CD4-positive, alpha-beta T cell treated with Interleukin-15 for 1 hour (primary cell): ENCODE measurements around the gene RNF4.
"Not testable (repeated sequence)": the region's sequence is repeated elsewhere in the genome, so short reads cannot be mapped to it uniquely, and the experiment has no call there.

Experiments
- DNase-seq: peaks from one replicate; pipeline ENCODE4 v3.0.0-alpha.2; 2020

The RNF4 gene

DNA sequence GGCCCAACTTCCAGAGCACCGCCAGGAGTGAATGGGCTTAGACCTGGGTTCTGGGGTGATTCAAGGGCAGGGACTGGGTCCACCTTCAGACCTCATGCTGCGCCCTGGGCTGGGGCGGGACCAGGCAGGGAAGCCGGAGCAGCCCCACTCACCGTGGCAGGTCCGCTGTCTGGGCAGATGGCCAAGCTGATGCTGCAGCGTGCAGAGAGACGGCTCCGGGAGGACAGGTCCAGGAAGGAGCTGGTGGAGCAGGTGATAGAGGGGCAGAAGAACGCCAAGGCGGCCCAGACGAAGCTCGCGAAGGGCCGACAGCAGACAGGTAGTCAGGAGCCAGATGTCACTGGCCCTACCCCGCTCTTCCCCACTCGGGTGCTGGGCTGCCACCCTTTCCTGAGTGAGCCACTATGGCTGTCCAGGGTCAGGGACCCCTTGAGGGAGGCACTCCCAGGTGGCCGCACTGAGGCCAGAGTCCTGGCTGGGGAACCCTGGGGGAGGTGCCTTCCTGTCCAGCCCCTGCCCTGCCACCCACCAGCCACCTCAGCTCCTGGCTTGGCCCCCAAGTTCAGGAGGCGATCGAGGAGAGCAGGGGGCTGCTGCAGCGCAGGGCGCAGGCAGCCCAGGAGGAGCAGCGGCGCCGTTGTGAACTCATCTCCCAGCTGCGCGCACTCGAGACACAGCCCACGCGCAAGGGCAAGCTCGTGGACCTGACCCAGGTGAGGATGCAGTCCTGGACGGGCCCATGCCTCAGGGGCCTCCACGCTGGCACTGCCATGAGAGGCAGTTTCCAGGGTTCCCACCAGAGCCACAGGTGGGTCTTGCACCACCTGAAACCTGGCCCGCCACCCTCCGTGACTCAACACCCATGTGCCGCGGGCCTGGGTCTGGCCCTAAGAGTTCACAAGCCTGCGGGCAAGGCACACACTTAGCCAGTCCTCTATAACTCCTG is 10.1 kb upstream of the RNF4 start:
- DNase-seq, result no peak

DNA sequence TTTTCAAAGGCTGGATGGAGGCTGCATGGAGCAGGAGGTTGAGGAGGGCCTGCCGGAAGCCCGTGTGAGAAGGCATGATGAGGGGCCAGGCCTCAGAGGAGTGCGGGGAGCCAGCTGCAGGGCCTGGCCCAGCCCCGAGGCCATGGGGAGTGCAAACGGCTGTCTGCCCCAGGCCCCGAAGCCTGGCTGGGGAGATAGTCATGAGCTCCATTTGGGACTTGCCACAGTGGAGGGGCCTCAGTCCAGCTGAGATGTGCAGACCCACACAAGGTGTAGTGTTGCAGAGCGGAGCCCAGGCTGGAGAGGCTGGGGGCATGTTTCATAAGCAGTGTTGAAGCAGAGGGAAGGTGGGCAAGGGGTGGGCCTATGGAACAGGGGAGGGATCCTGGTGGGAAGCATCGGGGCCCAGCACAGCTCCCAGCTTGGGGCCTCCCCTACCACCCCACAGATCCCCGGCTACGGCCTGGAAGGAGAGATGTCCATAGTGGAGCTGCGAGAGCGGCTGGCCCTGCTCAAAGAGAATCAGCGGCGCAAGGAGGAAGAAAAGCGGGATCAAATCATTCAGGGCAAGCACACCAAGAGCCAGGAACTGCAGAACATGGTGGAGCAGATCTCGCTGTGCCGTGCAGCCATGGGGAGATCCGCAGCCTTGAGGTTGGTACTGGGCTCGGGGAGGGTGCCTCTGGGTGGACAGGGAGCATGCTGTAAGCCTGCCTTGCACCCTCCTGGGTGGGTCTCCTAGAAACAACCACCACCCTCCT is 9.1 kb upstream of the RNF4 start:
- no peak for DNase-seq

DNA sequence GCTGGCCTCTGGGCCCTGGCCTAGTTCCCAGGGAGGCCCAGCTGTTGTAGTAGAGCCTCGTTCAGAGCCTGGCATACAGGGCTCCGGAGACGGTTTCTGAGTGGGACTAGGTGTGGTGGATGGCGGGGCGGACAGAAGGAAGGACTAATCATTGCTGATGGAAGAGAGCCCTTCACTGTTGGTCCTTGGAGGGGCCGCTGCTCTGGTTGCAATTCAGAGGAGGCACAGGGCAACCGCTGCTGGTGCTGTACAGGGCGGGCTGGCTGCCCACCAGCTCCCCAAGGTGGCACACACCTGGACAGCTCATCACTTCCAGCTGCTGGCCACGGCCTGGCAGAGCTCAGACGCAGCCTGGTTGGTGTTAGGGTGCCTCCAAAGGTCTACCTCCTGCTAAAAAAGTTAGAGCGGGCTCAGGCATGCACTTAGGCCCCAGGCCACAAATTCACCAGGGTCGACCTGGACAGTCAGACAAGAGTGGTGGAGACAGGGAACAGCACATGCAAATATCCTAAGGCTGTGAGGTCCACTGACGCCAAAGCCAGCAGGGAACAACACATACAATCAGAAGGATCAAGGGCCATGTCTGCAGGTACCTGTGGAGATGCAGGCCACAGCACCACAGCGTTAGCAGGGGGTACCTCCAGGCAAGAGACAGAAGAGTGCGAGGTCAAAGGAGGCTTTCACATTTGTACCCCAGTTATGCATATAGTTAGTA is 7.5 kb upstream of the RNF4 start:
- no peak for DNase-seq

DNA sequence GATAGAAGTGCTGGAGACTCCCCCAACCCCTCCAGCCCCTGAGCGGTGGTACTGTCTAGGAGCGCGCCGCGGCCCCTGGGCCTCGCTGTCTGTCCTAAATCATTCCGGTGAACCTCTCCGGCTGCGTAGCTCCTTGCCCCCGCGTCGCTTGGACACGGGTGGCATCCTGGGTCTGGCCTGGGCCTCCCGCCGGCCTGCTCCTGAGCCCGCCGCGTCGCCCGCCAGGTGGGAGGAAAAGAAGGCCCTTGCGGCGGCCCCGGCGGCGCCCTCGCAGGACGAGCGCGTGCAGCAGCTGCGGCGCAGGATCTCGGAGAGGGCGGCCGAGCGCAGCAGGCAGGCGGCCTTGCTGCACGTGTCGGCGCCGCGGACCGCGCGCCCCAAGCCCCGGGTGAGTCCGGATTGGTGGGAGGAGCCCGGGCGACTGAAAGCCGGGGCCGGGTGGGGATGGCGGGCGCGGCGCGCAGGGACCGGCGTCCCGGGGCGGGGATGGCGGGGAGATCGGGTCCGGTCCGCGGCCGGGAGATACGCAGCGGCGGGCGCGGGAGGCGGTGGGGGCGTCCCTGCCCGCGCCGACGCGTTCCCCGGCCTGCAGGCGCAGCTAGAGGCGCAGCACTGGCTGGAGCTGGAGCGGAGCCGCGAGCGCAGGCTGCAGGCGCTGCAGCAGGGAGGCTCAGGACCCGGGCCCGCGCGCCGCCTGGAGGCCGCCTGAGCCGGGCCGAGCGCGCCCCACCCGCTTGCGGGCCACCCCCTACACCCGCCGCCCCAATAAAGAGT is 6.5 kb upstream of the RNF4 start:
- DNase-seq, result peak; percentile 66

DNA sequence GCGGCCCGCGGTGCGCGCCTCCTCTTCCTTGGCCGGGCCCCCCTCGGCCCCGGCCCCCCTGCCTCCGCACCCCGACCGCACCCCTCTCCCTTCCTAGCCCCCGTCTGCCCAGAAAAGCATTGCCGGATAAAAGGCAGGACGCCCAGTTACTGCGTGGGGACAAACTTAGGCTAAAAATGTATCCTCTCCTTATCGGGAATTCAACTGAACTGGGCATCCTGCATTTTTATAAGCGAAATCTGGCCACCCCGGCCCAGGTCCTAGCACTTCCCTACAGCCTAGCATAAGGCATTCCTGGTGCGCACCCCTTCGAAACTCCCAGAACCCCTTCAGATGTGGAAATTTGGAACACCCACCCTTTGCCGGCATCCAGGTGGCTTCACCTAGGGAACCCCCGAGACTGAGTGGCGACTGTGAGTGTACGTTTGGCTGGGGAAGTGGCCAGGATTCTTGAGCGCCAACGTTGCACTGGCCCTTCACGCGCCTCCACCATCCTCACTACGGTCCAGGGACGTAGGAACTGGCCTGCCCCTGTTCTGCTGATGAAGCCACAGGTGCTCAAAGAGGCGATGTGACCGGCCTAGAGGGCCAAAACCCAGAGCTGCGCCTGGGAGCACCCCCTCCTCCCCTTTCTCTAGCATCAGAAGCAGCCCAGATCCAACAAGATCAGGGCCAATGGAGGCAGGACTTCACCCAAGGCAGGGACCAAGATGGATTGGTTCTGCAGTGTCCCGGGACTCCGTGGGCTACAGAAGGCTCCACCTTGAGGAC is 5.7 kb upstream of the RNF4 start:
- DNase-seq, result no peak

DNA sequence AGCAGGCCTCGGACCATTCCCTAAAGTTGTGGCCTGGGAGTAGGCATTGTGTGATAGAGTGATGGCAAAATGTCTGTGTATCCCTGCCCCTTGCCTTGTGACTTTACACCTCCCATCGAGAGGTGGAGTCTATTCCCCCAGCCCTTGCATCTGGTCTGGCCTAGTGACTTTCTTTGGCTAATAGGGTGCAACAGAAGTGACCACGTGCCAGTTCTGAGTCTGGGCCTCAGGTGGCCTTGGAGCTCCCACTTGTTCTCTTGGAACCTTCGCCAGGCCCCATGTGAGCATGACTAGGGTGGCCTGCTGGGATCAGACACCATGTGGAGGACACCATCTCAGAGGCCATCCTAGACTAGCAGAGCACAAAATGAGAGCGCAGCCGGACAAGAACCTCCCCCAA is 3.9 kb upstream of the RNF4 start:
- no peak for DNase-seq

DNA sequence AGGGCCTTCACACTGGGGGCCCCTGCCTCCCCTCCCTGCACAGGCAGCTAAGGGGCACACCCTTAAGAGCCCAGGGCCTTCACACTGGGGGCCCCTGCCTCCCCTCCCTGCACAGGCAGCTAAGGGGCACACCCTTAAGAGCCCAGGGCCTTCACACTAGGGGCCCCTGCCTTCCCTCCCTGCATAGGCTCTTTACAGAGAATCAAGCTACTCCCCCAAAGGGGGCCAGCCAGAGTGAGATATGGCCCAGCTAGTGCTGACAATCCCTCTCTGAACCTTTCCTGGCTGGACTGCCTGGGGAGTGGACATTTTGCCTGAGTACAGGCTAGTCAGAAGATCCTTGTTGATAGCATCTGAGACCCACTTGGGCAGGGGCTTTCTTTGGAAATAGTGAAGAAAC is 3.4 kb upstream of the RNF4 start:
- not testable (repeated sequence) for DNase-seq

DNA sequence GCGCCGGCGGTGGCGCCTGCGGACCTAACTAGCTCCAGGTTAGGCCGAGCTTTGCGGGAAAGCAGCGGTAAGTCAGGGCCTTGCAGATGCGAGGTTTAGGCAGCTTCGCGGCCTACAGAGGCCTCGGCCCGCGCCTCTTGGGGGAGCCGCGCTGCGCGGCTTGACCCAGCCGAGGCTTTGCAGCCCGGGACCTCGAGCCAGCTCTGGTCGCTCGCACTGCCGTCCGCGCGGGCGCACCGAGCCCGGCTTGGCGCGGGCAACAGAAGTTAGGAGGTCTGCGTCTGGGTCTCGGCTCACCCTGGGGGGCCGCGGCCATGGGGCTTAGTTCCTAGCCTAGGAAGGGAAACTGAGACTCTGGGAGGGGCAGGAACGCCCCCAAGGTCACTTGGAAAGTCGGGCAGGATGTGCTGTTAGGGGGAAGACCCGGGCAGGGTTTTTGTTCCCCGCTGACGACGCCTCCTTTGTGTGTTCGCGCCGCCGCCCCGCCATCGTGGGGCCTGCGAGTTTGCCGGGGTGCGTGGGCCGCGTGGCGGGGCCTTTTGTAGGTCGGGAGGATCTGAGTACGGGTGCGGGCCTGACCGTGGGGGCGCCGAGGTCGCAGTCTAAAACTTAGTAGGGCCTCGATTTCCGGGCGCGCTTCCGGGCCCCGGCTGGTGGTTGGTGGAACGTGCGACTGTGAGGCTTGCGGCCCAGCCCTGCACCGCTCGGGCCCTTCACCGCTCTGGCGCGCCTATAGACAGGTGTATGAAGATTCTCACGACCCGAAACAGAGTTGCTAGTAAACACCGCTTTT is 482 bp downstream of the RNF4 start:
- peak; percentile 68 for DNase-seq

DNA sequence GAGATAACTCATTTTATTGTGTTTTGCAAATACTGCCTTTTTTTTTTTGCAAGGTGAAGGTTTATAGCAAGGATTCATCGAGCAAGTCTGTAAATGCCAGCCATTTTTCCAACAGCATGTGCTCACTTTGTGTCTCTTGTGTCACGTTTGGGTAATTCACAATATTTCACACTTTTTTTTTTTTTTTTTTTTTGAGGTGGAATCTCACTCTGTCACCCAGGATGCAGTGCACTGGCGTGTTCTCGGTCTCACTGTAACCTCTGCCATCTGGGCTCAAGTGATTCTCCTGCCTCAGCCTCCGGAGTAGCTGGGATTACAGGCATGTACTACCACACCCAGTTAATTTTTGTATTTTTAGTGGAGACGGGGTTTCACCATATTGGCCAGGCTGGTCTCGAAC is 1.9 kb downstream of the RNF4 start:
- DNase-seq, result no peak

DNA sequence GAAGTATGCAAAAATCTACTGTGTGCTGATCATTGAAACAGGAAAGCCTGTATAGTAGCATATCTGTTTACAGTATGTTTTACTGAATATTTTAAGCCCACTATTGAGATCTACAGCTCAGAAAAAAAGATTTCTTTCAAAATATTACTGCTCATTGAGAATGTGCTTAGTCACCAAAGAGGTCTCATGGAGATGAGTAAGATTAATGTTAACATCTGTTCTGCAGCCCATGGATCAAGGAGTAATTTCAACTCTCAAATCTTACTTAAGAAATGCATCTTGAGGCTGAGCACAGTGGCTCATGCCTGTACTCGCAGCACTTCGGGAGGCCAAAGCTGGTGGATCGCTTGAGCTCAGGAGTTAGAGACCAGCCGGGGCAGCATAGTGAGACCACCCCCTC is 3.3 kb downstream of the RNF4 start:
- no peak for DNase-seq

DNA sequence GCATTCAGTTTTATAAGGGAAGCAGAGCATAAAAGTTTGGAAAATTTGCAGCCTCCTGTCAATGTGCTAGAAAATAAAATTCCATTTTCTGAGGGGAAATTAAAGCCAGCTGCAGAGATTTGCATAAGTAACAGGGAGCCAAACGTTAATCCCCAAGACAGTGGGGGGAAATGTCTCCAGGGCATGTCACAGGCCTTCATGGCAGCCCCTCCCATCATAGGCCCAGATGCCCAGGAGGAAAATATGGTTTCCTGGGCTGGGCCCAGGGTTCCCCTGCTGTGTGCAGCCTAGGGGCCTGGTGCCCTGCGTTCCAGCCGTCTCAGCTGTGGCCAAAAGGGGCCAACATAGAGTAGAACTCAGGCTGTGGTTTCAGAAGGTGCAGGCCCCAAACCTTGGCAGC is 9.3 kb downstream of the RNF4 start:
- no peak for DNase-seq

DNA sequence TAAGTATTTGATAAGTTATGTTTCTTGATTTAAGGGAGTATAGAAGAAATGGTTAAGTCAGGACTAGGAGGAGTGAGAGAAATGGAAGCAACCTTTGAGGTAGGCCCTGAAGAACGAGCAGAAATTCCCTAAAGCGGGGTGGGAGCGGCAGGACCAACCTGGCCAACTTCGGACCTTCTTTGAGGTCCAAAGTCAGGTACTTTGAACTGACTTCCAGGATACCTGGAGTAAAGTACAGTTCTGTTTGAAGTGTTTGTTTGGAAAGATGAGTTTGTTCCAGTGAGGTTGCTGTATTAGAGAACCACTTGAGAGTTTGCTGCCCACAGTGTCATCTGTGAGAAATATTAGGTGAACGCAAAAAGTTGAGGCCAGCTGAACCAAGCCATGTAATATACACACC is 11.7 kb downstream of the RNF4 start:
- no peak for DNase-seq

DNA sequence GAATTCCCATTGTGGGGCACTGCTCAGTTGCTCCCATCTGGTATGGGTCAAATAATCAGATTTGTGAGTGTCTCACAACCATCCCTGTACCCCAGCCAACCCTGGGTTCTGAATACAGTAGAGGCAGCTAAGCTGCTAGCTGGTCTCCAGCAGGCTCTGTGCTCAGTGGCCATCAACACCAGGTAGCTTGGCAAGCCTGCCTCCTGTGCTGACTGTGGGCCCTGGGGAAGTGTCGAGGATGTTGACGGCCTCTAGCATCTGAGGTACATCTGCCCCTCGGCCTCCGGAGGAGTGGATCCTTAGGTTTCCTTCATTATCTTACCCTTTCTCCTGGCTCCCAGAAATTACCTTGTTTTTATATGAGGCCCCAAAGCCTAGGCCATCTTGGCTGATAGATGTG is 13.3 kb downstream of the RNF4 start:
- no peak for DNase-seq

DNA sequence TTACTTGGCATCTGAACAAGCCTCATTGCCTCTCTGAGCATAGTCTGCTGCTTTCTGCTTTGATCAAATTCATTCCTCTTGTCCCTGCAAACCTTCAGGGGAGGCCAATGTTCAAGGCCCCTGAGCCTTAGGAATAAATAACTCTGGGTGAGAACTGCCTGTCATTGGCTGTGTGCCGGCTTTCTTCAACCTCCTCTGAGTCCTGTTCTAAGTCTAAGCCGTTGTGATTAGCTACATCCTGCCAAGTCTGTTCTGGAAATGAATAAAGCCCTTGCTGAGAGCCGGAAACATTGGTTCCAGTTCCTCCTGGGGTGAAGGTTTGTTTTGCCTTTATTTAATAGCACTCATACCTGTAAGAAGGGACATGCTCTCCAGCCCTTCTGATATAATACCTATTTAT is 13.8 kb downstream of the RNF4 start:
- DNase-seq, result no peak

DNA sequence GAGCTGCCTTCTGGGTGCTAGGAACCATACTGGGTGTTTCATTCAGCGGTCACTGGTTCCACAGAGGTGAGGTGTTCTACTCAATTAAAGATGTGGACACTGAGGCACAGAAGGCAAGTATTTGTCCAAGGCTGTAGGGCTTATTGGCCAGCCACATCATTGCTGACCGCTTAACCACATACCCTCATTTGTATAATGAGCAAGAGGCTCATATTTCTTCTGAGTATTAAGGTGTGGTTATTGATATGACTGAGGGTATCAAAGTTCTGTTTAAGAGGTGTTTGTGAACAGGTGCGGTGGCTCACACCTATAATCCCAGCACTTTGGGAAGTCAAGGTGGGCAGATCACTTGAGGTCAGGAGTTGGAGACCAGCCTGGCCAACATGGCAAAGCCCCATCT is 14.3 kb downstream of the RNF4 start:
- DNase-seq, result no peak

DNA sequence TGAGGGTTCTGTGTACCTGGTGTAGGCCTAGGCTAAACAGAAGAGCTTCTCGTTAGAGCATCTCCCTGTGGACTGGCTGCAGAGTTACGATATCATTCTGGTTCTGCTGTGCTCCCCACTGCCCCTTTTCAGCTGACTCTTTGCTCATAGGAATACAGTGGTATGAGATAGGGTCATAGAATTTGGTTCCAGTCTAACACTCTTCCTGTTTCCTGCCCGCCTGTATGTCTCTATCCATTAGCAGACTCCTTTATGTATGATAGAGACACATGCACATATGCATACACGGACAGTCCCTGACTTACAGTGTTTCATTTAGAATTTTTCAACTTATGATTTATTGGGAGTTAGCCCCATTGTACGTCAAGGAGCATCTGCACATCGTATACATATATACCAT is 15.3 kb downstream of the RNF4 start:
- no peak for DNase-seq

DNA sequence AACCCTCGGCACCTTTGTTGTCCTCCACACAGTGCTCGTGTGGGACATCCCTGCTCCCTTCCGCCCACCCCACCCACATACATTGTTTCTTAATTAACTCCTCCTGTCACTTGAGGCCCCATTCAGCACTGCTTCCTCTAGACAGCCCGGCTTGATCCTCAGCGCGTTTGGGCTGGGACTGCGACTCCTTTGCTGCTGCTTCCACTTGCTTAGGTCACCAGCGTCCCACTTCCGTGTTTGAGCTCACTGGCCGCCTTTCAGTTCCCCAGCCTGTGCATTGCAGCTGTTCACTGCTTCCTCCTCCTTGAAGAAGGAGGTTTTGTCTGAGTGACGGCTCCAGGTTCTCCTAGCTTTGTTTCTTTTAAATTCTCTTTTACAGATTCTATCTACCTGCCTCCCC is 16.1 kb downstream of the RNF4 start:
- peak; percentile 84 for DNase-seq

DNA sequence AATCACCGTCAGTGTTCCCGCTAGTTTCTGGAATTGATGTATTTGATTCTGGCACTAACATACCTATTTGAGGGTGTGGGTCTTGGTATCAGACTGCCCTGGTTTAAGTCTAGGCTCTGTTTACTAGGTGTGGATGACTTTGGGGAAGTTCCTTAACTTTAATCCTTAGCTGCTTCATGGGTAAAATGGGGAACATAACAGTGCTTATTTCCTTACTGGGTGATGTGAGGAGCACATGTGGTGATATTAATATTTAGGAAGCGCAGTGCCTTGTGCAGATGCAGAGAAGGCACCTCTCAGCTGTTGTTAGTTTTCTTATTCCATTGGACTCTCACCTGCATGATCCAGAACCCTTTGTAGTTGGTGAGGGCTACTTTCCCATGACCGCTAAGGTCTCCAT is 17.1 kb downstream of the RNF4 start:
- DNase-seq, result no peak

DNA sequence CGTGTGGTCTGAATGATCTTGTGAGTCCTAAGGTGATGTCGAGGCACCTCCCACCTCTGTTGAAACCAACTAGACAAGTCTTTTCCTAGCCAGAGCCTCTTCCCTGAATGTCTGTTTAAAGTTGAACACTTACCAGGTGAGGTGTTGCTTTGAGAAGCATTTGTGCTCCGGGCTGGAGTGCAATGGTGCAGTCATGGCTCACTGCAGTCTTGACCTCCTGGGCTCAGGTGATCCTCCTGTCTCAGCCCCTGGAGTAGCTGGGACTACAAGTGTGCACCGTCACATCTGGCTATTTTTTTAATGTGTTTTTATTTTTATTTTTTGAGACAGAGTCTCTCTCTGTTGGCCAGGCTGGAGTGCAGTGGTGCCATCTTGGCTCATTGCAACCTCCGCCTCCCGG is 18.1 kb downstream of the RNF4 start:
- DNase-seq, result no peak

DNA sequence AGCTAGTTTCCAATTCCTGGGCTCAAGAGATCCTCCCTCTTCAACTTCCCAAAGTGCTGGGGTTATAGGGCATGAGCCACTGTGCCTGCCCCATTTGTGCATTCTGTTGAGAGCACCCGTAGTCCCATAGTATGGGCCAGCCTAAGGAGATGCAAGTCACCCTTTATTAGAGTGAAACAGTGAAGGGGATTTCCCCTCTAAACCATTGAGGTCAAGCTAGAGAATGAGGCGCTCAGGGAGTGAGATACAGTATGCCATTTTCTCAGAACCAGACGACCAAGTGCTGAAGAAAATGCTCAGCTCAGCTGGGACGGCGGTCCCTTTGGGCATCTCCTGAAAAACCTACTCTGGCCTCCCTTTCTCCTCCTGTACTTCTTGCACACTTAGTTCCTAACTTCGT is 18.7 kb downstream of the RNF4 start:
- DNase-seq, result no peak
